Epithelial cell of prostate (primary cell): ENCODE data around the gene OTOA.
"Not testable (repeated sequence)": the region's sequence is repeated elsewhere in the genome, so short reads cannot be mapped to it uniquely, and the experiment has no call there.

Experiments
- DNase-seq: peaks from one replicate; pipeline ENCODE4 v3.0.0-alpha.2; 2011; ENCODE audit warnings: low read depth, low spot score
- H3K27ac ChIP-seq: fragments of 450-650 bp; 2 replicates; pipeline ENCODE4 v1.5.1; 2017; ENCODE audit warnings: mild to moderate bottlenecking

OTOA gene

DNA sequence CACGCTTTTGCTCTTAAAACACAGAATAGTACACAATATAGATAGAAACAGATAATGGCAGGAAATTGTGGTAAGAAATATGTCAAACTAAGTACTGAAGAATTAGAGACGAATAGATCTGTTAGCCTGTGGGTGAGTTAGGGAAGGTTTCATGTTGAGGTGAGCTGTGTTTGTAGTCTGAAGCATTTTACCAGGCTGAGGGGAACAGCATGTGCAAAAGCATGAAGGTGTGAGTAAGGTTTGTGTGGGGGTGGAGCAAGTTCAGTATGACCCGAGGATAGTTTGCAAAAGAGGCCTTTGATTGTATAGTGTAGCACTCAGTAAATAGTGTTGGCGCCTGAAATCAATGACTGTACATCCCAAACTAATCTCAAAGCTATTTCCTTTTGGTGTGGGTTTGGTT, 25.2 kb upstream of the OTOA start:
- peak; percentile 71 for DNase-seq

DNA sequence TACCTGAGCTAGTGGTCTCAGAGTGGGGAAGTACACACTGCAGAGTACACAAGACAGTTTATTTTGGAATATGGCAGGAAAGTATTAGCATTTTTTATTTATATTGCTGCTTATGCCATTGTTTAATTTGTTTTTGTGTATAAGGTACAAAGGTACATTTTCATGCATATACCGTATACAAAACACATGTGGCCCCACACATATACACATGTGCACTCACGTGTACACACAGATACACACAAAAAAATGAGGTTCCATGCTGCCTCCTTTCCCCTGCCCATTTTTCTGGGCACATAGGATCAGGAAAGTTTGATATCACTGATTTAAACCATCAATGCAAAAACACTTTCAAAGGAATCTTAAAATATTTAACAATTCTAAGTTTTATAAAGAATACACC, 24.3 kb upstream of the OTOA start:
- DNase-seq, result no peak
- peak overlapping the region; percentile 85 for H3K27ac ChIP-seq

More for the DNA sequence above, 25.2 kb upstream of the OTOA start:
- H3K27ac ChIP-seq, result peak overlapping the region; percentile 85

DNA sequence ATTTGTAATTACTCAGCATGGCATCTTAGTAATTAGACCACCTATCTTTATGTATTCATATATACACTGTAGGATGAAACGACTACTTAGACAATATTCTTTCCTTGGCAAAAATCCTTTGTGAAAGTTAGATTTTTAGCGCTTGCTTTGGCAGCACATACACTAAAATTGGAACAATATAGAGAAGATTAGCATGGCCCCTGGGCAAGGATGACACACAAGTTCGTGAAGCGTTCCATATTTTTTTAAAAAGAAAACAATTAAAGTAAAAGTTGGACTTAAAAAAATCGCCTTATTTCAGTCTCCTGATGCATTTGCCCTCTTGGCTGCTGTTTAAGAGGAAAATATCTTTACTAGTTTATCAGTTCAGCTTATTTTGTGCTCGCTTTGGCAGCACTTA, 21.9 kb upstream of the OTOA start:
- no peak overlapping the region for H3K27ac ChIP-seq
- no peak for DNase-seq

GRCh38 chr16:21642861-21643260, 20.9 kb upstream of the OTOA start:
- no peak overlapping the region for H3K27ac ChIP-seq
- DNase-seq, result no peak

DNA sequence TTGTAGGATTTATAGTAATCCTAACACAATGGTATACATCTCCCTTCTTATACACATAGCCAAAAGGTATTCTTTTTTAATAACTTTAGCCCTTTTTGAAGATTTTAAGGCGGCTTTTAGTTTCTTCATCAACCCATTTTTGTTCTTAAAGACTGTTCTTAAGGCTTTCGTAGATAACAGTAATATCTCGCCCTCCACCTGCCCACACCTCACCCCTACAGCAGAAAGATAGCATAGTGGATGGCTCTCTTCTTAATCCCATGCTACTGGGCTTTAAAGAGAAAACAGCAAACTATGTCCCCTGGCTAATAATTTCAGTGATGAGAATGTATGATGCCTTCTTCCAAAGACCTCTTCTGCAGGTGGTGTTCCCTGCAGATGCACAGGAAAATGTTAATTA, 20.0 kb upstream of the OTOA start:
- H3K27ac ChIP-seq, result no peak overlapping the region

GRCh38 chr16:21644674-21645073, 19.1 kb upstream of the OTOA start:
- no peak for DNase-seq
- H3K27ac ChIP-seq, result no peak overlapping the region

More for the DNA sequence above, 20.0 kb upstream of the OTOA start:
- no peak for DNase-seq

- no peak overlapping the region for H3K27ac ChIP-seq
- DNase-seq, result no peak
These were observed 18.5 kb upstream of the OTOA start for GRCh38 chr16:21645261-21645721.

- no peak overlapping the region for H3K27ac ChIP-seq
These were observed 17.7 kb upstream of the OTOA start for GRCh38 chr16:21646091-21646490.

DNA sequence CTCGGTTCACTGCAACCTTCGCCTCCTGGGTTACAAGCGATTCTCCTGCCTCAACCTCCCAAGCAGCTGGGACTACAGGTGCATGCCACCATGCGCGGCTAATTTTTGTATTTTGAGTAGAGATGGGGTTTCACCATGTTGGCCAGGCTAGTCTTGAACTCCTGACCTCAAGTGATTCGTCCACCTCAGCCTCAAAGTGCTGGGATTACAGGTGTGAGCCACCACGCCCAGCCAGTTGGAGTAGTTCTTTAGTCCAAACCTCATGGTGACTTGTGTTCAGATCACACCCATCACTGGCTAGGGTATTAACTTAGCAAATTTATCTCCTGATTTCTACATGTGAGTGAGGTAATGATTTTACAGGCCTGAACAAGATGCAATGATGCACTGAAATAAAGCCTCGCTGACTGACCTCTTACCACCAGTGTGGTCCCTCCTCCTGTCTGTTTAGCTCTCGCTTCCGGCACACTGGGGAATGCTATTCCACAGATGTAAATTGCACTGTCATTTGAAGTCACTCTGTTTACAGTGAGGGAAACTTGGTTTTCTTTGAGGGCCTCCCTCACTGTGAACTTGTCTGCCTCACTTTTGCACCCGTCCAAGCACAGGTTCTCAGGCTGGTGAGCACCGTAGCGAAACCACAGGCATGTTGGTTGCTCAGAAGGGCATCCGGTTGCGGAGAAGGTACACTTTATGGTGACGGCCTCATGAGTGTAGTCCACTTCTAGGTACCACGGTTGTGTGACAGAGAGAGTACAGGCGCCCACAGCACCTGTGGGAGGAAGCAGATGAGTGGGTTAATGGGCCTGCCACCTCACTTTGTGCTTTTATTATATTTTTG, 16.8 kb upstream of the OTOA start:
- no peak for DNase-seq
- H3K27ac ChIP-seq, result no peak overlapping the region

More at GRCh38 chr16:21646091-21646490, 17.7 kb upstream of the OTOA start:
- no peak for DNase-seq

GRCh38 chr16:21647562-21648164, 16.1 kb upstream of the OTOA start:
- no peak overlapping the region for H3K27ac ChIP-seq
- no peak for DNase-seq

DNA sequence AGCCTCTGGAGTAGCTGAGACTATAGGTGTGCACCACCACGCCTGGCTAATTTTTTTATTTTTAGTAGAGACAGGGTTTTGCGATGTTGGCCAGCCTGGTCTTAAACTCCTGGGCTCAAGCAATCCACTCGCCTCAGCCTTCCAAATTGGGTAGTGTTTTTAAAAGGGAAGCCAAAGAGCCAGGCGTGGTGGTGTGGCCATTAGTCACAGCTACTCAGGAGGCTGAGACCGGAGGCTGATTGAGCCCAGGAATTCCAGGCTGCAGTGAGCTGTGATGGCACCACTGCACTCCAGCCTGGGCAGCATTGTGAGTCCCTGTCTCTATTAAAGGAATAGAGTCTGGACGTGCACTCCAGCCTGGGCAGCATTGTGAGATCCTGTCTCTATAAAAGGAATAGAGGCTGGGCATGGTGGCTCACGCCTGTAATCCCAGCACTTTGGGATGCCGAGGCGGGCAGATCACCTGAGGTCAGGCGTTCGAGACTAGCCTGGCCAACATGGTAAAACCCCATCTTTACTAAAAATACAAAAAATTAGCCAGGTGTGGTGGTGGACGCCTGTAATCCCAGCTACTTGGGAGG, 13.9 kb upstream of the OTOA start:
- not testable (repeated sequence) for H3K27ac ChIP-seq, DNase-seq

DNA sequence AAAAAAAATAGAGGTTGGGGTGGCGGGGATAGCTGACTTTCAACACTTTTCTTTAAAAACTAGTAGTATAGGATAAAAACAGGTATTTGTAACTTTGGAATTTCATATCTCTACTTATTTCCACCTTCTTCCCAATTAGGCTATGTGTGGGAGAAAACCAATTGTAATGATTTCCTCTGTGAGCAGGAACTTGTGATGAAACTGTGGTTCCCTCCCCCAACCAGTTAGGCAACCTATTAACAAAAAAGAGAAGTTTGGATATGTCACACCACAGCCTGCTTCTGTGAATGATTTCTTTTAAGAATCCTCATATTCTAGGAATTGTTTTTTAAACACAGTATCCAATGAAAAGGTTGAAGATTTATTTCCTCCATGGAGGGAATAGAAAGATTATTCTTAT, 13.2 kb upstream of the OTOA start:
- no peak overlapping the region for H3K27ac ChIP-seq
- DNase-seq, result no peak

GRCh38 chr16:21651515-21651914, 12.3 kb upstream of the OTOA start:
- DNase-seq, result no peak
- H3K27ac ChIP-seq, result no peak overlapping the region

DNA sequence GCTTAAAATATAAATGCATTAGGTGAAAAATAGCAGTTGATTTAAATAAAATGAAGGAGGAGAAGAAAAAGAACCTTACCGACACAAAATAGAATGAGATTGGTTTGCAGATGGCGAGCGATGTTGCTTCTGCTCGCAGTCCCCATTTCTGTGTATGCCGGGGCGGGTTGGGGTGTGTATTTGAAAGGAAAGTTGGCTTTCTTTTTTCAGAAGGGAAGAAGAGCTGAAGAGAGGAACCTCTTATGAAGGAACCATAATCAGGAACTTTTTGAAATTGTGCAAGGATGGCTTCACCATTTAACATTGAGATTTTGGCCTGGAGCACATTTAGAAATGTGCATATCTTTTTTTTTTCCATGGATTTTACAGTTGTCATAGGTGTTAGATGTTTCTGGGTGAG, 11.3 kb upstream of the OTOA start, which contains the start of gene IGSF6:
Gene IGSF6, minus strand, starts transcription at position 156 of the 400 bp plus-strand sequence. Its CDS starts 10 bp downstream, at position 146.
- no peak within 1 kb of the TSS for H3K27ac ChIP-seq
- DNase-seq, result no peak

DNA sequence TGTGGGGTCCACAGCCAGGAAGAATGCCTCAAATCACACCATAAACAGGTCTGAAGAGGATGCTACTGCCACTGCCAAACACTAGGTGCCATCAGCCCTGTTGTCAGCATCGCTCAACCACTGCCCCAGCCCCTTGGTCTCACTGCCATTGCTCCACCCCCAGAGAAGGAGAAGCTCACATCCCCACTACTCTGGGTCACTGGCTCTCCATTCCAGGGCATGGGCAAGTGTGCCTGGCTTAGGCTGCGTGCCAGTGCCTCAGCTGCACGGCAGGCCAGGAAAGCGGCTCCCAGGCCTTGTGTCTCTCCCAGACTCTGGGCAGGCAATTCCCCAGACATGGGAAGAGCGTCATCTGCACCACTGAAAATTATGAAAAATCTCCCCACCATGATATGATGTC, 10.2 kb upstream of the OTOA start:
- no peak for DNase-seq
- H3K27ac ChIP-seq, result no peak overlapping the region

GRCh38 chr16:21654466-21654865, 9.3 kb upstream of the OTOA start:
- DNase-seq, result no peak
- H3K27ac ChIP-seq, result peak overlapping the region; percentile 22

DNA sequence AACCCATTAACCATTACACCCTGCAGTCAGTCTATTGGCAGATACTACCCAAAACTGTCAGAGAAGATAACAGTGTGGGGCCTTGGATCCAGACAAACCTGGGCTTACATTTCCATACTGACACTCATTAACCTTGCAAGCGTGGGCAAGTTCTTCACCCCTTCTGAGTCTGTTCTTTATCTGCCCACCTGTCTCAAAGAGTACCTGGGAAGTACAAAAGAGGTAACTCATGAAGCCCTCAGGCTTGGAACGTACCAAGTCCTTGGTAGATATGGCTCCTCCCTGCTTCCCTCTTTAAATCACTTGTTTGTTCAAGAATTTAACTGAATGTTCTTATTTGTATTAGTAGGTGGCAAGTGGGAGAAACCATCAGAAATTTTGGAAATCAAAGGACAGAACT, 8.9 kb upstream of the OTOA start:
- peak overlapping the region; percentile 22 for H3K27ac ChIP-seq
- DNase-seq, result no peak

DNA sequence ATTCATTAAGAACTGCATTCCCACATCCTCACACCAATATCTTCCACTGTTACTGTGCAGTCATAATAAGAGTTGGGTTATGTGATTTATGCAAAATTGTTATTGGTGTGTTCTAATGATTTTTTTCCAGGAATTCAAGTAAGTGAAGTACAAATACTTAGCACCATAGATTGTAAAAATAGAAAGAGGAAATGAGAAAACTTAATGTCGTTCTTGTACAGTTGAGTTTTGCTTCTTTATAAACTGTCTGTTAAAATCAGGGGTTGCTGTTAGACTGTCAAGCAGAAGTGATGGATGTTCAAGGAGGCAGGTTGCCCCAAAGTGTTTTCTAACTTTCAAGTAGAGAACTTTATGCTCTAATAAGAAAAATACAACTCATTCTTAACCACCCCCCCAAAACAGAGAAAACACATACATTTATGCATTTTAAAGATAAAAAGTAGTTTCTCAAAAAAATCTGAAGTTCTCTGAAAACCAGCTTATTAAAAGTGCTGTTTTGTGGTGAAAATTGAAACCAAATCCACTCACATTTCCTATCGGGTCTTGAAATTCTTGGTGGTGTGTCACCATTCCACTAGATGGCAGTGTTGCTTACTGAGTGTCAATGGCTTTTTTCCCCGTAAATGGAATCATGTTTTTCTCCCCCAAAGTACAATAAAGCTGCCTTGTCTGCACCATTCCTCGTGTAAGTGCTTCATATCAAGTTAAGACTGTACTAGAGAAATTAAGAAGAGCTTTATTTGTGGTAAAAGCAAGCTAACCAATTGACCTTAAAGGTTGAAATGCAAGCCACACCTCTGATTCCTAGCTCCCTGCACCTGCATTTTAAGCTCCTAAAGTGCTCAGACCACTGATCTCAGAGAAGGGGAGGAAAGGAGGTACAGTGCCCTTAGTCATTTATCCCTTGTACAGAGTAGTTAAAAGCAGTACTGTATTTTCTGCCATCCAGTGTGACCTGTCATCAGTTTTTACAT, 6.7 kb upstream of the OTOA start:
- DNase-seq, result no peak
- H3K27ac ChIP-seq, result no peak overlapping the region

- H3K27ac ChIP-seq, result no peak overlapping the region
- no peak for DNase-seq
These were observed 4.6 kb upstream of the OTOA start for GRCh38 chr16:21659124-21659523.
